GM21367 (cell line): ENCODE results near the gene EIF4A2.
"Not testable (repeated sequence)": the region's sequence is repeated elsewhere in the genome, so short reads cannot be mapped to it uniquely, and the experiment has no call there.

Source experiments
- ATAC-seq: cut with Tn5 transposase; IDR thresholded peaks from one replicate; pipeline ENCODE4 v1.9.1; 2021; ENCODE audit not compliant: unreplicated experiment

EIF4A2 gene

GRCh38 chr3:186784820-186785494, 1.6 kb downstream of the EIF4A2 start:
- no peak for ATAC-seq

GRCh38 chr3:186785495-186786018, 2.2 kb downstream of the EIF4A2 start:
- no peak for ATAC-seq

GRCh38 chr3:186786922-186787321, 3.5 kb downstream of the EIF4A2 start:
- no peak for ATAC-seq

GRCh38 chr3:186787642-186788481, 4.5 kb downstream of the EIF4A2 start:
- ATAC-seq: no peak

GRCh38 chr3:186788482-186789370, 5.3 kb downstream of the EIF4A2 start:
- no peak for ATAC-seq

DNA sequence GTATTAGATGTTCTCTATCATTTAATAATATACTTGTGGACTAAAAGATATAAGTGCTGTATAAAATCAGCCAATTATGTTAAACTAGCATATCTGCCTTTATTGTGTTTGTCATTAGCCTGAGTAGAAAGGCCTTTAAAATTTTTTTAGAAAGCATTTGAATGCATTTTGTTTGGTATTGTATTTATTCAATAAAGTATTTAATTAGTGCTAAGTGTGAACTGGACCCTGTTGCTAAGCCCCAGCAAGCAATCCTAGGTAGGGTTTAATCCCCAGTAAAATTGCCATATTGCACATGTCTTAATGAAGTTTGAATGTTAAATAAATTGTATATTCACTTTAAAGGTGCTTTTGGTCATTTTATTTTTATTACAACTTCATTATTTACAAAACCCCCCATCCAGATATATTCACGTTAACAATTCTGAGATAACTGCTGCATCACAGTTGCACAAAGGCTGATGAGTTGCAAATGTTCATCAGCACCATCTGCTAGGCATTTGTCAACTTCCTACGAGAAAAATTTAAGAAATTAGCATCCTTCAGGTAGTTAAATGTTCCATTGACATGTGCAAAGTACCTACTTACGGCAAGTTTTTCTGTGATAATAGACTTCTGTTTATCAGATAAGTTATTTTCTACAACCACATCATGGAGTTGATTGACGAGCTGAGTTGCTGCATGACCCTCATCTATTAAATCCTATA, 6.3 kb downstream of the EIF4A2 start:
- ATAC-seq: no peak

GRCh38 chr3:186790261-186790981, 7.0 kb downstream of the EIF4A2 start:
- ATAC-seq: no peak

GRCh38 chr3:186798239-186798874, 15.0 kb downstream of the EIF4A2 start:
- no peak for ATAC-seq

DNA sequence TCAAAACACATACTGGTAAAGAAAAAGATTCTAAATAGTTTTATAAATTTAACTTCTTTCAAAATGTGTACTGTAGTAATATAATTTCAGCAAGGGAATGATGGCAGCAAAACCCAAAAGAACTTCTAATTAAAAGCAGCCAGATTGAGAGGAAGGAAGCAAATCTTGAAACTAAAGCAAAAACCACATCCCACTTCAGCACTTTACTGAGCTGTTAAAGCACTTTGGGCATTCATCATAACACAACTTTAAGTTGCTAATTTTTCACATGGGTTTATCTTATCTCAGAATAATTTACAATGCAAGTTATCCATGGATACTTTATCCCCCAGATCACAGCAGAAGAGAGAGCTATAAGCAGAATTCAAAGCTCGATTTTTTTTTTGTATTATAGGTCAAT, 16.9 kb downstream of the EIF4A2 start:
- ATAC-seq: no peak

DNA sequence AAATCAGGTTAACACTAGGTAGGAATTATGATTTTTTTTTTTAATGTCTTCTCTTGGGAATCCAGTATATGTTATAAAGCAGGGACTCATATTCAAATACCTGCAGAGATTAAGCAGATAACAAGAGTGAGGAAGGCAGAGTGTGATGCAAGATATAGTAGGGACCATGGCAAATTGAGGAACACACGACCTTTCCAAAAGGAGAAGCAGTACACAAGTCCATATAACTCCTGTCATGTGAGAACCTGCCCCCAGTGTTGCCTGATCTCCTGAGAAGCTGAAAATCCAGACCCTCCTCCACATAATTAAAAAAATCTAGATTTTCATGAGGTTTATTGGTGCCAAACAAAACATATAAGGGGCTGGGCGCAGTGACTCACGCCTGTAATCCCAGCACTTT, 19.3 kb downstream of the EIF4A2 start:
- ATAC-seq: no peak

GRCh38 chr3:186803447-186803846, 20.1 kb downstream of the EIF4A2 start:
- ATAC-seq: not testable (repeated sequence)

GRCh38 chr3:186806089-186807055, 23.0 kb downstream of the EIF4A2 start, which contains the start of gene RFC4:
RFC4 (minus strand) TSS chr3:186806482; CDS start chr3:186804713, 1,769 bp downstream.
- peak; percentile 91 for ATAC-seq

DNA sequence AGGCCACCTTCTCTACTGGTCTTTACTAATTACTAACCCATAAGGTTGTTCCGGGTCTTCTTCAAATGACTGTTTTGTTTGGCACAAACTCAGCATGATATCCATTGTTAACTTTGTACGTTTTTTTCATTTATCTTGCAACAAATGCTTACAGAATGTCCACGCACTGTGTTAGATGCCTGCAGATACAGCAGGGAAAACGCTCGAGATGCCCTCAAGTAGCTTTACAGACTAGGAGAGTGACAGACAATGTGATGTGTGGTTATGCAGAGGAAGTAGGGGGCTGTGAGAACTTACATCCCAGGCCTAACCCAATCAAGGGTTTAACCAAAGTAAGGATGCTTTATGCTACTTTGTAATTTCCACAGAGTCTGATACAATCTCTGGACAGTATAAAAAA, 23.9 kb downstream of the EIF4A2 start:
- no peak for ATAC-seq

DNA sequence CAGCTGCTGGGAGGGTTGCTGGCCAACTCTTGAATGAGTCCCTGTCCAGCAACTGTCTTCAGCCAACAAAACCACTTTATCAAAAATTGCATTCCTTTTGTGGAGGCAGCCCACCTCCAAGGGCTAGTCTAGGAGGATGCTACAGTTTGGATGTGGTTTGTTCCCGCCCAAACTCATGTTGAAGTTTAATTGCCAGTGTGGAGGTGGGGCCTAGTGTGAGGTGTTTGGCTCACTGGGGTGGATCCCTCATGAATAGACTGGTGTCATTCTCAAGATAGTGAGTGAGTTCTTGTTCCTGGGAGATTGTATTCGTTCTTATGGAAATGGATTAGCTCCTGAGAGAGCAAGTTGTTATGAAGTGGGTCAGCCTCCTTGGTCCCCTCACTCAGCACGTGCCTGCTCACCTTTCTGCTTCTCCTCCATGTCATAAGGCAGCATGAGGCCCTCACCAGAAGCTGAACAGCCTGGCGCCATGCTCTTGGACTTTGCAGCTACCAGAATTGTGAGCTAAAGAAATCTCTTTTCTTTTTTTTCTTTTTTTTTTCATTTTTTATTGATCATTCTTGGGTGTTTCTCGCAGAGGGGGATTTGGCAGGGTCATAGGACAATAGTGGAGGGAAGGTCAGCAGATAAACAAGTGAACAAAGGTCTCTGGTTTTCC, 27.1 kb downstream of the EIF4A2 start:
- ATAC-seq: no peak

DNA sequence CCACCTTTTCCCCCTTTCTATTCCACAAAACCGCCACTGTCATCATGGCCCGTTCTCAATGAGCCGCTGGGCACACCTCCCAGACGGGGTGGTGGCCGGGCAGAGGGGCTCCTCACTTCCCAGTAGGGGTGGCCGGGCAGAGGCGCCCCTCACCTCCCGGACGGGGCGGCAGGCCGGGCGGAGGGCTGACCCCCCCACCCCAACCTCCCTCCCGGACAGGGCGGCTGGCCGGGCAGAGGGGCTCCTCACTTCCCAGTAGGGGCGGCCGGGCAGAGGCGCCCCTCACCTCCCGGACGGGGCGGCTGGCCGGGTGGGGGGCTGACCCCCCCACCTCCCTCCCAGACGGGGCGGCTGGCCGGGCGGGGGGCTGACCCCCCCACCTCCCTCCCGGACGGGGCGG, 27.9 kb downstream of the EIF4A2 start:
- not testable (repeated sequence) for ATAC-seq

- ATAC-seq: no peak
Measured at GRCh38 chr3:186814100-186814499, 30.7 kb downstream of the EIF4A2 start.

DNA sequence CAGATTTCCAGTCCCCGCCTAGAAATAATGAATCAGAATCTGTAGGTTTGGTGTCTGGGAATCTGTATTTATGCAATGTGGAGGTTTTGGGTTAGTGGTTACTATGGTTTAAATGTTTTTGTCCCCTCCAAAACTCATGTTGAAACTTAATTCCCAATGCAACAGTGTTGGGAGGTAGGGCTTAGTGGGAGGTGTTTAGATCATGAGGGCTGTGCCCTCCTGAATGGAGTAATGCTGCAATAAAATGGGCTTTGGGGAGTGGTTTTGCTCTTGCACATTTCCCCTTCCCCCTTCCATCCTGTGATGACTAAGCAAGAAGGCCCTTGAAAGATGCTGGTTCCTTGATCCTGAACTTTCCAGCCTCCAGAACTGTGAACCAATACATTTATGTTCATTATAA, 32.1 kb downstream of the EIF4A2 start:
- no peak for ATAC-seq

DNA sequence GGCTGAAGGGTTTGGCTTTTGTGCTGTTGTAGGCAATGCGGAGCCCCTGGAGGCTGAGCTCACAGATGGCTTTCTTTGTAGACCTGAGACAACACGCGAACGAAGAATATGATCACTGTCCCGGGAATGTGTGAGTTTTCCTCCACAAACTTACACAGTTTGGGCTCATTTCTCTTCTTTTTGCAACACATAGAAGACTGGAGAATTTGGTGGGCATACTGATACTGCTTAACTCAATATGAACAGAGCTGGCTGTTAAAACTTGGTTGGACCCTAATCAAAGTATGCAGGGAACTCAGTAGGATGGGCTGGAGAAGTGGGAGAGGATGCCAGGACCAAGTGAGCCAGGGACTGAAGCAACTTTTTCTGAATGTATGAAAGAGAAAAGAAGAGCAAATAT, 35.1 kb downstream of the EIF4A2 start:
- no peak for ATAC-seq
